Activated T-cell treated with anti-CD3 and anti-CD28 coated beads, Interleukin-2, amount 50 U/mL, for 24 hours (primary cell): ENCODE data around the gene GNAZ.

Experiments used
- DNase-seq: peaks from one replicate; pipeline ENCODE4 v3.0.0-alpha.2; 2020
- H3K27ac Mint-ChIP-seq: 2 replicates; pipeline ENCODE4 v1.8.0; 2020; ENCODE audit warnings: mild to moderate bottlenecking, mixed read lengths
- H3K27me3 Mint-ChIP-seq: 2 replicates; pipeline ENCODE4 v1.8.0; 2020; ENCODE audit warnings: mixed read lengths
- H3K36me3 Mint-ChIP-seq: 2 replicates; pipeline ENCODE4 v1.8.0; 2020; ENCODE audit warnings: low read depth, mixed read lengths
- H3K4me1 Mint-ChIP-seq: 2 replicates; pipeline ENCODE4 v1.8.0; 2020; ENCODE audit warnings: low read depth, mixed read lengths
- H3K4me3 Mint-ChIP-seq: 2 replicates; pipeline ENCODE4 v1.8.0; 2020; ENCODE audit warnings: mild to moderate bottlenecking, moderate library complexity, mixed read lengths
- H3K9me3 Mint-ChIP-seq: 2 replicates; pipeline ENCODE4 v1.8.0; 2020; ENCODE audit warnings: mixed read lengths

GNAZ gene

GRCh38 chr22:23149743-23150238, 79.5 kb downstream of the GNAZ start:
- no peak overlapping the region for H3K27ac Mint-ChIP-seq
- H3K27me3 Mint-ChIP-seq: no peaks in the 10 kb centered on the region
- H3K4me1 Mint-ChIP-seq: peaks cover 18% of the 10 kb centered on the region

GRCh38 chr22:23150762-23151161, 80.4 kb downstream of the GNAZ start:
- Mint-ChIP-seq H3K4me3 (no peak overlapping the region), H3K27me3 (no peaks in the 10 kb centered on the region), H3K9me3 (no peaks in the 10 kb centered on the region)

More at GRCh38 chr22:23149743-23150238, 79.5 kb downstream of the GNAZ start:
- H3K9me3 Mint-ChIP-seq: no peaks in the 10 kb centered on the region
- no peak for DNase-seq
- no peaks in the 10 kb centered on the region for H3K36me3 Mint-ChIP-seq
- no peak overlapping the region for H3K4me3 Mint-ChIP-seq

GRCh38 chr22:23151827-23152226, 81.5 kb downstream of the GNAZ start:
- no peak for DNase-seq
- Mint-ChIP-seq H3K36me3 (no peaks in the 10 kb centered on the region), H3K27me3 (no peaks in the 10 kb centered on the region), H3K9me3 (no peaks in the 10 kb centered on the region), H3K4me1 (peaks cover 10% of the 10 kb centered on the region), H3K27ac (no peak overlapping the region), H3K4me3 (no peak overlapping the region)

More at GRCh38 chr22:23150762-23151161, 80.4 kb downstream of the GNAZ start:
- H3K36me3 Mint-ChIP-seq: no peaks in the 10 kb centered on the region
- DNase-seq: no peak
- H3K27ac Mint-ChIP-seq: no peak overlapping the region
- peaks cover 10% of the 10 kb centered on the region for H3K4me1 Mint-ChIP-seq

GRCh38 chr22:23152238-23153114, 82.2 kb downstream of the GNAZ start:
- H3K9me3 Mint-ChIP-seq: no peaks in the 10 kb centered on the region
- no peak overlapping the region for H3K4me3 Mint-ChIP-seq
- no peak overlapping the region for H3K27ac Mint-ChIP-seq
- no peaks in the 10 kb centered on the region for H3K27me3 Mint-ChIP-seq
- H3K4me1 Mint-ChIP-seq: peaks cover 10% of the 10 kb centered on the region
- DNase-seq: no peak
- H3K36me3 Mint-ChIP-seq: no peaks in the 10 kb centered on the region

GRCh38 chr22:23153994-23154393, 83.7 kb downstream of the GNAZ start:
- no peaks in the 10 kb centered on the region for H3K27me3 Mint-ChIP-seq
- H3K4me3 Mint-ChIP-seq: no peak overlapping the region
- DNase-seq: no peak
- no peaks in the 10 kb centered on the region for H3K9me3 Mint-ChIP-seq
- H3K36me3 Mint-ChIP-seq: no peaks in the 10 kb centered on the region
- H3K4me1 Mint-ChIP-seq: peaks cover 10% of the 10 kb centered on the region
- H3K27ac Mint-ChIP-seq: no peak overlapping the region

- no peak for DNase-seq
- no peak overlapping the region for H3K4me3 Mint-ChIP-seq
- H3K4me1 Mint-ChIP-seq: peaks cover 10% of the 10 kb centered on the region
- no peaks in the 10 kb centered on the region for H3K27me3 Mint-ChIP-seq
- no peak overlapping the region for H3K27ac Mint-ChIP-seq
- H3K36me3 Mint-ChIP-seq: no peaks in the 10 kb centered on the region
- H3K9me3 Mint-ChIP-seq: no peaks in the 10 kb centered on the region
Observed at GRCh38 chr22:23154461-23154860, 84.1 kb downstream of the GNAZ start.

GRCh38 chr22:23155143-23155542, 84.8 kb downstream of the GNAZ start:
- H3K9me3 Mint-ChIP-seq: no peaks in the 10 kb centered on the region

GRCh38 chr22:23155831-23156230, 85.5 kb downstream of the GNAZ start:
- Mint-ChIP-seq H3K27ac (no peak overlapping the region), H3K4me3 (no peak overlapping the region), H3K36me3 (no peaks in the 10 kb centered on the region), H3K9me3 (no peaks in the 10 kb centered on the region), H3K4me1 (peaks cover 10% of the 10 kb centered on the region), H3K27me3 (no peaks in the 10 kb centered on the region)
- DNase-seq: no peak

More at GRCh38 chr22:23155143-23155542, 84.8 kb downstream of the GNAZ start:
- Mint-ChIP-seq H3K27me3 (no peaks in the 10 kb centered on the region), H3K27ac (no peak overlapping the region), H3K36me3 (no peaks in the 10 kb centered on the region), H3K4me1 (peaks cover 10% of the 10 kb centered on the region), H3K4me3 (no peak overlapping the region)
- no peak for DNase-seq

- H3K36me3 Mint-ChIP-seq: no peaks in the 10 kb centered on the region
- H3K4me1 Mint-ChIP-seq: peaks cover 10% of the 10 kb centered on the region
- no peak overlapping the region for H3K4me3 Mint-ChIP-seq
- no peaks in the 10 kb centered on the region for H3K27me3 Mint-ChIP-seq
- no peaks in the 10 kb centered on the region for H3K9me3 Mint-ChIP-seq
- no peak overlapping the region for H3K27ac Mint-ChIP-seq
- DNase-seq: no peak
Observed at GRCh38 chr22:23156286-23156685, 86.0 kb downstream of the GNAZ start.

GRCh38 chr22:23157560-23158515, 87.5 kb downstream of the GNAZ start:
- DNase-seq: no peak
- Mint-ChIP-seq H3K4me3 (no peak overlapping the region), H3K36me3 (no peaks in the 10 kb centered on the region), H3K4me1 (peaks cover 7% of the 10 kb centered on the region), H3K9me3 (no peaks in the 10 kb centered on the region), H3K27ac (no peak overlapping the region), H3K27me3 (no peaks in the 10 kb centered on the region)

GRCh38 chr22:23158516-23159290, 88.4 kb downstream of the GNAZ start:
- Mint-ChIP-seq H3K36me3 (no peaks in the 10 kb centered on the region), H3K9me3 (no peaks in the 10 kb centered on the region), H3K4me3 (no peak overlapping the region), H3K27me3 (no peaks in the 10 kb centered on the region), H3K27ac (no peak overlapping the region), H3K4me1 (no peaks in the 10 kb centered on the region)
- no peak for DNase-seq

- H3K4me3 Mint-ChIP-seq: no peak overlapping the region
- H3K4me1 Mint-ChIP-seq: no peaks in the 10 kb centered on the region
- H3K27ac Mint-ChIP-seq: no peak overlapping the region
- no peak for DNase-seq
- H3K9me3 Mint-ChIP-seq: no peaks in the 10 kb centered on the region
- H3K36me3 Mint-ChIP-seq: no peaks in the 10 kb centered on the region
- no peaks in the 10 kb centered on the region for H3K27me3 Mint-ChIP-seq
Observed at GRCh38 chr22:23159291-23159630, 88.9 kb downstream of the GNAZ start.

- Mint-ChIP-seq H3K4me1 (no peaks in the 10 kb centered on the region), H3K4me3 (no peak overlapping the region), H3K36me3 (no peaks in the 10 kb centered on the region), H3K9me3 (no peaks in the 10 kb centered on the region), H3K27me3 (no peaks in the 10 kb centered on the region), H3K27ac (no peak overlapping the region)
- DNase-seq: no peak
Observed at GRCh38 chr22:23161029-23161428, 90.7 kb downstream of the GNAZ start.

GRCh38 chr22:23161574-23161973, 91.3 kb downstream of the GNAZ start:
- Mint-ChIP-seq H3K36me3 (no peaks in the 10 kb centered on the region), H3K27me3 (no peaks in the 10 kb centered on the region), H3K9me3 (no peaks in the 10 kb centered on the region), H3K4me3 (no peak overlapping the region), H3K4me1 (no peaks in the 10 kb centered on the region), H3K27ac (no peak overlapping the region)
- no peak for DNase-seq
